ENCODE data around the gene ZBTB7C.
A peak's percentile ranks its signal among the peaks of the same experiment; 100 is the strongest.
"Not testable (repeated sequence)": the region's sequence is repeated elsewhere in the genome, so short reads cannot be mapped to it uniquely, and the experiment has no call there.

Gene ZBTB7C

DNA sequence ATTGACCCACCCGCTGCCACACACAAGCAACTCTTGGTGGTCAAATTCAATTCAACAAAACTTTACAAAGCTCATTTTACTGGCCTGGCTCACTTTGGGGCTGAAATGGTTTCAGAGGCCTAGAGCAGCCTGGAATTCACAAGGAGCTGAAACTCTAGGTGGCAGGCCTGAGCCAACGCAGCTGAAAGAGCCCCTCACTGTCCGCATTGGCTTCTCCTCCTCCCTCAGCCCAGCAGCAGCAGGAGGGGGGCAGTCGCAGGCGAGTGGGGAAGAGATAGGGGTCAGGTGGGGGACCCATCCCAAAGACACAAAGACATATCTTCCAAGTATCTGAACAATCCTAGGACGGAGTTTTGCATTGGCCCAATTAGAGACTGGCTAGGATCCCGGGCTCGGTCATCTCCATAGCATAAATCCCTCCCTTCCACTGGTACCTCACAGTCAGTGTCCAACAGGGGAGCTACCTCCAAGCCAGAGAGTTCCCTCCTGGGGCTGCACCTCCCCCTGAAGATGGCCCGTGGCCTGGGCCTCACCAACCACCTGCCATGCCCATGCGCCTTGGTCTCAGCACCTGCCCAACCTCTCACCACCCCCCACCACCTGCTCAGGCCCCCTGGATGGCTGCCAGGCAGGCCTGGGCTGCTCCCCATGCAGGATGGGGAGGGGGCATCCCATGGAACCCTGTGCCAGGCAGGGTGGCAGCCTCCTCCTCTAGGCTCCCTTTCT is 113.4 kb downstream of the ZBTB7C start:
- DNase-seq (ENCODE audit: low read depth), result no peak

DNA sequence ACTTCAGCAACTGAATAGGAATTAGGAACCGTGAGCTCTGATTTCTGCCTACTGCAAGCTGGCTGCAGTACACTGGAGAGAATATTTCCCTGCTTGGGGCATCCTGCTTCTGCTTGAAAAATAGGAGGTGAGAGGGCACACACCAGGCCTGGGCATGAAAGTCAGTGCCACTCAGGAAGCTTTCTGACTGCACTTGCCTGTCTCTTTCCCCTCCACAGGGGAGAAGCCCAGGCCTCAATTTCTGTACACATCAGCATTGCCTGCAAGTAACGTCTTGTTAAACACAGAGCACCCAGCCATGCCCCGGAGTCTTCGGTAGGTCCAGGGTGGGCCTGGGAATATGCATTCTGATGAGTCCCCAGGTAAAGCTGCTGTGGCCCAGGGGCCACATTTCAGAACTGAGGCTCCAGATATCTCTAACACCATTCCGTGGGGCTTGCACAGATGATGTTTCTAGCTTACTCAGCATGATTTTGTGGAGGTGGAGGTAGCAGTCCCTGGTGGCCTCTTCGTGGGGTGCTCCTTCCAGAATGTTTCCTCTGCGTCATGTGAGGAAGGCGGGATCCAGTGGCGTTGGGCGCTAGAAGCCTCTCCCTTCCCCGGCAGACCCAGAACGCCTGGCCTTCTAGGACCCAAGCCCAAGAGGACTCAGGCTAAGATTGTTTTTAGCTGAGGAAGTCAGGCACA is 114.1 kb downstream of the ZBTB7C start:
- no peak for DNase-seq (ENCODE audit: low read depth)

DNA sequence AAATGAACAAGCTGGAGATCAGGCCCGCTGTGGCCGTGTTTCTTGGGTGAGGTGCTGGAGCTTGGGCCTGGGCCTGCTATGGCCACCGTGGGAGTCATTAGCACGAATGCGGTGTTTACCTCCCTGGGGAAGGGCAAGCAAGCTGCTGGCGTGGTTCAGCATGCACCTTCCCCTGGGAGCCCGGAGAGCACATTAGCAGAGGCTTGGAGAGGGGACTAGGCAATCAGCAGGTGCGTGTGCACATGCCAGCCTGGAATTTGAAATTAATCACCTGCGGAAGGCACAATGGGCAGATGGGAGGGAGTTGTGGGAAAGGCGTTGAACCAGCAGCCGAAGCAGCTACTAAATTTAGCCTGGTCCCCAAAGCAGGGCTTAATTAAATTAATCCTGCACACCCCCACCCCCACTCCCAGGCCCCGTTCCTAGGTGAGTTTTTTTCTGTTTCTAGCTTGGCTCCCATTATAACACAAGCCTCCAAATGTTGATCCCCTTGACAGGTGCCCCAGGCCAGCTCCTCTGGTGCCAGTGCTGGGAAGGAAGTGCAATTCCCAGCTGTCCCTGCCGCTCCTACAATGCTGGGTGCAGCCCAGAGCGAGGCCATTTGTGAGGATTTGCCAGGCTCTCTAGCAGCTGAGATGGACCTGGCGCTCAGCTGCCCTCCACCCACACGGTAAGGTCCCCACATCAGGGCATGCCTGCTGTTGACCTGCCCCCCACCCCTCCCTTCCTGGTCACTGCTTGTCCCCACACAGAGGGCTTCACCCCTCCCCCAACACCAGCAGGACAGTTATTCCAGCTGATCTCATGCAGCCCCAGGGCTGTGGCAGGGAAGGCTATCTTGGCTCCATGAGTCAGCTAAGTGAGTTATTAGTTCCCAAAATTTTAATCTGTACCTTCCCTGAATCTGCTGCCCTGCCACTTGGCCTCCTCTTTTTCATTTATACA is 115.0 kb downstream of the ZBTB7C start:
- DNase-seq (ENCODE audit: low read depth), result no peak

DNA sequence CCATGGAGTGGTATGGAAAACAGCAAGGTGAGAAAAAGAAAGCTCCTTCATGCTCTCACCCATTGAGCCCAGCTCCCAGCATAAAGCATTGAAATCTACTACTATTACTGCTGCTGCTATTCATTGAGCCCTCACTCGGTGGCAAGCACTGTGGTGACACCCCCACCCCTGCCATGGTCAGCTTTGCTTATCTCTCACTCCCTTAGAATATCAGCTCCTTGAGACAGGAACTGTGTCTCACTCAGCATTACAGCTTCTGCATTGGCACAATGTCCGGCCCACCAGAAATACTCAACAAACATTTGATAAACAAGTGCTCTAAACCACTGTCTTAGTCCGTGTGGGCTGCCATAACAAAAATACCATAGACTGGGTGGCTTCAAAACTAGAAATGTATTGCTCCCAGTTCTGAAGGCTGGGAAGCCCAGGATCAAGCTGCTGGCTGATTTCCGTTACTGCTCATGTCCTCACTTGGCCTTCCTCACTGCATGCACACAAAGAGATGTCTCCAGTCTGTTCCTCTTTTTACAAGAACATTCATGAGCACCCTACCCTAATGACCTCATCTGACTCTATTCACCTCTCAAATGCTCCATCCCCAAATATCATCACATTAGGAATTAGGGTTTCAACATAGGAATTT is 116.3 kb downstream of the ZBTB7C start:
- DNase-seq (ENCODE audit: low read depth), result no peak

DNA sequence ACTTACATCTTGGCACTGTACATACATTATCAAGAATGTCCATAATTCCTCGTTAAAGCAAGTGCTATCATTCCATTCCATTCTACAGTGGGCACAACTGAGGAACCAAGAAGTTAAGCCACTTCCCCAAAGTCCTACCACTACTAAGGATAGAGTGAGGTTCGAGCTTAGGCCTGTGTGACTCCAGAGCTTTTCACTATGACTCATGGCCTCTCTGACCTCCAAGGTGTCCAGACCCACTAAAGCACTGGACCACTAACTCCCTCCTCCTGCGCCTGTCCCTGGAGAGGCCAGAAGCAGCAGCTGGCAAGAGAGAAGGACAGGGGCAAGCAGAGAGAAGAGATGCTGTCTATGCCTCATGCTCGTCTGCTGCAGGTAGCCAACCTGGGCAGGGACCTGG is 117.0 kb downstream of the ZBTB7C start:
- DNase-seq (ENCODE audit: low read depth), result no peak

DNA sequence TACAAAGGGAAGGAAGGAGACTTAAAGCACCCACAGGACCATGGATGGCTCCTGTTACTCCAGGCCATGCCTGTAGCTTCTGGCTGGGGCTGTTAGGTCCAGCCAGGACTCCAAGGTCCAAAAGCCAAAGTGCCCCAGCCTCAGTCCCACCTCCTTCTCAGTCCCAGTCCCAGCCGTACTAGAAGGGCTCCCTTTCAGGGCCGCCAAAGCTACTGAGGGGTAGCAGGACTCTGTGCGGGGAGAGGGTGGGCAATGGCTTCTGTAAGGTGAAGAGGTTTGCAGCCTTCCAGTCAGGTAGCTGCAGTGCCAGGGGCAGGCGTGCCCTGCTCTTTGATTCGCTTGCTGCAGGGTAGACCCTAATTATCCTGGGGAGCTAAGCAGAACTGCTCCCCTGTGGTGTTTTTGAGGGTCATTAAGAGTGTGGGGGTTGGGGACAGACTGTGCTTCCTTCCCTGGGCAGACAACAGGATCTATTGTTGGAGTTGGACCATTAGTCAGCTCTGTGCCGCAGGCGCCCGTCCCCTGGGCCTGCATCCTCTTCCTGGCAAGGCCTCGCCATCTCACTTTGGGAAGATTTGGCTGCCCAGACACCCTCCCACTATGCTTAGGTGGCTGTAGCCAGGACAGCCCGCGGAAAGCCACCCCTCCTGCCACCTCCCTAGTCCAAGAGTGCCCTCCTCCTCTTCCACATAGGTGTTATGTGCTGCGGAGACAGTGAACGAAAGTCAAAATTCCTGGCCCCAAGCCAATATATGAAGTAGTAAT is 118.8 kb downstream of the ZBTB7C start:
- no peak for DNase-seq (ENCODE audit: low read depth)

DNA sequence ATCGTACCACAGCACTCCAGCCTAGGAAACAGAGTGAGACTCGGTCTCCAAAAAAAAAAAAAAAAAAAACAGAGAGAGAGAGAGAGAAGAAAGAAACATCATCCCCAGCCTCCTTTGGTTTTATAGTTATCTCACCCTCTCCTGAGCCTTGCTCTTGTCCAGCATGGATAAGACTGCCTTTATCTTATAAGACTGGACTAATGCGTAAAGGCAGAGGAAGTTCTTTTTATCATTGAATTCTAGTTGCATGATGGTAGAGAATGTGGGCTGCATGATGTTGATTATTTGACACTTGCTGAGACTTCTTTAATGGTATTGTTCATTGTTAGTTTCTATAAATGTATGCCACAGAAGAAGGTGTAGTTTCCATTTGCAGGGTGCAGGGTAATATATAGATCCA is 124.4 kb downstream of the ZBTB7C start:
- DNase-seq (ENCODE audit: low read depth), result no peak

DNA sequence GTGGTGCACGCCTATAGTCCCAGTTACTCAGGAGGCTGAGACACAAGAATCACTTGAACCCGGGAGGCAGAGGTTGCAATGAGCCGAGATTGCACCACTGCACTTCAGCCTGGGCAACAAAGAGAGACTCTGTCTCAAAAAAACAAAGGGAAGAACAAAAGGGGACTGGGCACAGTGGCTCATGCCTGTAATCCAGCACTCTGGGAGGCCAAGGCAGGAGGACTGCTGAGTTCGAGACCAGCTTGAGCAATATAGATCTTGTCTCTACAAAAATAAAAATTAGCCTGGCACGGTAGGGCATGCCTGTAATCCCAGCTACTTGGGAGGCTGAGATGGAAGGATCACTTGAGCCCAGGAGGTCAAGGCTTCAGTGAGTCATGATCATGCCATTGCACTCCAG is 125.2 kb downstream of the ZBTB7C start:
- not testable (repeated sequence) for DNase-seq (ENCODE audit: low read depth)

DNA sequence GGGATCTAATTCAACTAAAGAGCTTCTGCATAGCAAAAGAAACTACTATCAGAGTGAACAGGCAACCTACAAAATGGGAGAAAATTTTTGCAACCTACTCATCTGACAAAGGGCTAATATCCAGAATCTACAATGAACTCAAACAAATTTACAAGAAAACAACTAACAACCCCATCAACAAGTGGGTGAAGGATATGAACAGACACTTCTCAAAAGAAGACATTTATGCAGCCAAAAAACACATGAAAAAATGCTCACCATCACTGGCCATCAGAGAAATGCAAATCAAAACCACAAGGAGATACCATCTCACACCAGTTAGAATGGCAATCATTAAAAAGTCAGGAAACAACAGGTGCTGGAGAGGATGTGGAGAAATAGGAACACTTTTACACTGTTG is 127.7 kb downstream of the ZBTB7C start:
- not testable (repeated sequence) for DNase-seq (ENCODE audit: low read depth)

DNA sequence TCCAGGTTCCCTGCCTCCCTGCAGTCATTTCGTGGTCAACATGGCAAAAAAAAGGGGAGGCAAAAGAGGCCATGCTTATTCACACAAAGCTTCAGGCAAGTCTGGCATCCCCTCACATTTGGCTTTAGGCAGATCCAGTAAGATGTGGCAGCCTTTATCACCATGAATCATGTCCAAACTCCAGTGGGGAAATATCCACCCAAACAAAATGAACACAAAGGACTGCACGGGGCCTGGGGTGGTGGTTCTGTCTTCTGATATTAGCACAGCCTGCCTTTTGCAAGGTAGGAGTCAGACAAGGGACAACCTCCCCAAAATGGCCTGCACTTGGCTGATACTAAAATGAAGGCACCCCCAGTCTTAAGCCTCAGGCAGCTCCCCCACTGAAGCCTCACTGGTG is 129.9 kb downstream of the ZBTB7C start:
- no peak for DNase-seq (ENCODE audit: low read depth)

DNA sequence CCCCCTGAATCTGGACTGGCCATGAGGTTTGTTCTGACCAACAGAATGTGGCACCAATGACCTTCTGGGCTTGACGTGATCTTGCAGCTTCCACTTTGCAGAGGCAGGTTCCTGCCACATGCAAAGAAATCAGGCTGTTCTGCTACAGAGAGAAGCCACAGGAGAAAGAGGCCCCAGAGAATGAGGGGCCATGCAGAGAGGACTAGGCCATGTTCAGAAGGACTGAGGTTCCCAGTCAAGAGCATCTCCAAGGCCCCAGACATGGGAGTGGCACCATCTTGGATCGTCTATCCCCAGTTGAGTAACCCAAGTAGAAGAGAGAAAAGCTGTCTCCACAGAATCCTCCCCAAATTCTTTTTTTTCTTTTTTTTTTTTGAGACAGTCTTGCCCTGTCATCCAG is 131.1 kb downstream of the ZBTB7C start:
- no peak for DNase-seq (ENCODE audit: low read depth)

DNA sequence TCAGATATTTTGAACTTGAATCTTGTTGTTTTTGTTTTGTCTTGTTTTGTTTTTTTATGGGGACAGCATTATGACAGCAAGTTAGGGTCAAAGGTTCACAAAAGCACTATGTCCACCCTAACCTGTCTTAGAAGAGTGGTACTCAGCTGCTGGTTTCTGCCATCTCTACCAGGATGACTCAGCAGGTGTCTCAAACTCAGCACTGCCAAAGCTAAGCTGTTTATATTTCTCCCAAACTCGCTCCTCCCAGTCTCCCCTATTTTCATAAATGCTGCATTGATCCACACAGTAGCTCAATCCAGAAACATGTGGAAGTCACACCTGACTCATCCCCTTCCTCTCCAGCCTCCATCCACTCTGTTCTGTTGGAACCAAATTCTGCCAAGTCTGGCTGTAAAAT is 134.9 kb downstream of the ZBTB7C start:
- no peak for DNase-seq (ENCODE audit: low read depth)

DNA sequence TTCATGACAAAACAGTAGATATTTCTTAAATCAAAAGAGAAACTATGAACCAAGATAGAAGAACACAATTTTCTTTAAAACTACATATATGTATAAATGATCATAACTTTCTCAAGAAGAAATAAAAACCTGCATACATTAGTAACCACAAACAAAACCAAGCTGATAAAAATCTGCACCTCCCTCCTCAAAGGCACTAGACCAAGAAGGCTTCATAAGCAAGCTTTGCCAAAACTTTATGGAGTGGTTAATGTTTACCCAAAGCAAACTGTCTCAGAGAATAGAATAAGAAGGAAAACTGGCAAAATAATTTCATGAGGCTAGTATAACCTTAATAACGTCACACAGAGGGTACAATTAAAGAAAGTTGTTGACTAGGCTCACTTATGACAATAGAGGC is 138.3 kb downstream of the ZBTB7C start:
- DNase-seq (ENCODE audit: low read depth), result no peak

DNA sequence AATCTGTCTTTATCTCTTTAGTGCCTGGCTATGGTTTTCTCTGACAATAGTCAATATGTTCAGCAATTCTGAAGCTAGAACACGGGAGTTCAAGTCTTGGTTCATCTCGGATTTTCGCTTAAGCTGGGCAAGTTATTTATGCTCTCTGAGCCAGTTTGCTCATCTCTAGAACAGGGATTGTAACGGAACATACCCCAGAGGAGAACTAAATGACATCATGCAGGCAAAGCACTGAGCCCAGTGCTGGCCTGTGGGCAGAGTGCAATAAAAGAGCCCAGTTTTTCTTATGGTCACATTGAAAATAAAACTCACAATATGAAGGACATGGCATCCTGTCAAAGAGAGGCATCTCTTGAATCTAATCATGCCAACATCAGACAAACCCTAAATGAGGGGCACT is 143.9 kb downstream of the ZBTB7C start:
- no peak for DNase-seq (ENCODE audit: low read depth)

DNA sequence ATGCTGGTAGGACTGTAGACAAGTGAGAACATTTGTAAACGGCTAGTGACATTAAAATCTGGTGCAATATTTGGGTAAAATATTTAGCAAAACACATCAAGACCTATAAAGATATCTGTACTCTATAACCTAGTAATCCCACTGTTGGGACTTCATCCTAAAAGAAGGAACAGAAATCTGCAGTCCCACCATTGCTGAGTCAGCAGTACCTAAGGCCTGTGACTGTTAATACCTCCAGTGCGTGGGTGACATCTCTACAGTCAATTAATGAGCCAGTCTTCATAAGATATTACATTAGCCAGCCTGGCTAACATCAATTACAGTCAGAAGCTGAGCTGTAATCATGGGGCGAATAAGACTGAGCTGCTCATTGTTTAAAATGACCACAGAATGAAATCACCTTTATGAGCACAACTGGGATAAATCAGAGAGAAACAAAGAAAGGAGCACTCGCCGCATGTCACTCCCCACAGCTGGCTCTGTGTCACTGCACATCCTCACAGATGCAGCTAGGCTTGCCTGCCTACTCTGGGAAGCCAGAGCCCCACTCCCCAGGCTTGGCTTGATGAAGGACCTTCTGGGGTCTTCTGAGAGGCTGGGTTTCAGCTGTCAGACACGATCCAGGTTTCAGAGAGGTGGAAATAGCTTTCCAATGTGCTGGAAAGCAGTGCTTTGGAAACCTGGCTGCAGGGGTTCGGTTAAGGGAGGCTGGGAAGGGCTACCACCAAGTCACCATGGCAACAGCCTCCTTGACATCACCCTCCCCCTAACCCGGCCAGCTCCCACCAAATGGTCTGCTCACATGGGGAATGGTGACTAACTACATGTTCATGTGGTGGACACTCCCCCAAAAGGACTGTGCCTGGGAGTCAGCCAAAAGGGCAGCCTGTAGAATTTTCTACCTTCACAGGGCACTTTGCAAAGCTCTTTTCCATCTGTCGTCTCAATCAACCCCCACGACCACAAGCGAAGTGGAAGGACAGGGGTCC is 145.0 kb downstream of the ZBTB7C start:
- peak; percentile 34 for DNase-seq (ENCODE audit: low read depth)

DNA sequence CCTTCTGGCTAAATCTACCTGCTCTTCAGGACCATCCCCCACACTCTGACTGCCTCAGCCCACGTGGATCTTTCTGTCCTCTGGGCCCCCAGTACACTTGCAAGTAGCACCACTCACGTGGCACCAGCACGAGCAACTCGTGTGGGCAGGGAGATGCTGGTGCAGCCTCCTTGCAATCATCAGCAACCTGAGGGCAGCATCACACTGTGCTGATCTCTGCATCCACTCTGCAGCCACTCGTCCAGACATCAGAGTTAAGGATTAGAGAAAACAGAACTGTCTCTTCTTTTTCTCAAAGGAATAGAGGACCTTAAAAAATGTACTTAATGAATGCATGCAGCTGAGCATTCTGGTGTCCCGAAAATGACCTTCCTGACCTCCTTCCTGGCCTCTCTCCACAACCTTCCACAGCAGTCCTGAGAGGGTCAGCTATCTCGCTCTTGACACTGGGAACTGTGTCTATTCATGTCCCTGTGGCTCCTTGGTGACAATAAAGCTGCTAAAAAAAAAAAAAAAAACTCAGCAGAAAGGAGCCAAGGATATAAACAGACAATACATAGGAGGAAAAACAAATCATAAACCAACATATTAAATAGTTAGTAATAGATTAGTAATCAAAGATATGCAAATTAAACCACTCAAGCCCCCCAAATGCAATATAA is 145.9 kb downstream of the ZBTB7C start:
- no peak for DNase-seq (ENCODE audit: low read depth)

DNA sequence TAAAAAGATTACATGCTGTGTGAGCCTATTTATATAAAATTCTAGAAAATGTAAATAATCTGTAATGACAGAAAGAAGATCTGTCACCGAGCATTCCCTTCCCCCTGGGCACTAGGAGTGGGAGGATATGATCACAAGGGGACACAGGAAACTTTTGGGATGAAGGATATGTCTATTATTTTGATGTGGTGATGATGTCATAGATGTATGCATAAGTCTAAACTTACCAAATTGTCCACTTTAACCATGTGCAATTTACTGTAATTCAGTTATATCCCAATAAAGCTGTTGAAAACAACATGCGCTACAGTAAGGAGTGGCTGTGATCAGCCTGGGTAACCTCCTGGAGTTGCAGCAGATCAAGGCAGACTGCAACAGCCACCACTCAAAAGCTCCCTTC is 148.9 kb downstream of the ZBTB7C start:
- DNase-seq (ENCODE audit: low read depth), result no peak

DNA sequence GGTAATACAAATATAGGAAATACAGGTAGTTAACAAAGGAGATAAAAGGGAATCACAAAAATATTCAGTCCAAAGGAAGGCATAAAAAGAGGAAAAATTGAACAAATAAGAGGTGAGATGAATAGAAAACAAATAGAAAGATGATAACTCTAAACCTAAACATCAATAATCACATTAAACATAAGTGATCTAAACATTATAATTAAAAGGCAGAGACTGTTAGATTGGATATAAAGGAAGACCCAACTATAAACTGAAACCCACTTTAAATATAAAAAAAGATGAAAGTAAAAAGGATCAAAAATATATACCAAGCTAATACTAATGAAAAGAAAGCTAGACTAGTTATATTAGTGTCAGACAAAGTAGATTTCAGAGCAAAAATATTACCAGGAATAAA is 152.3 kb downstream of the ZBTB7C start:
- DNase-seq (ENCODE audit: low read depth), result no peak

DNA sequence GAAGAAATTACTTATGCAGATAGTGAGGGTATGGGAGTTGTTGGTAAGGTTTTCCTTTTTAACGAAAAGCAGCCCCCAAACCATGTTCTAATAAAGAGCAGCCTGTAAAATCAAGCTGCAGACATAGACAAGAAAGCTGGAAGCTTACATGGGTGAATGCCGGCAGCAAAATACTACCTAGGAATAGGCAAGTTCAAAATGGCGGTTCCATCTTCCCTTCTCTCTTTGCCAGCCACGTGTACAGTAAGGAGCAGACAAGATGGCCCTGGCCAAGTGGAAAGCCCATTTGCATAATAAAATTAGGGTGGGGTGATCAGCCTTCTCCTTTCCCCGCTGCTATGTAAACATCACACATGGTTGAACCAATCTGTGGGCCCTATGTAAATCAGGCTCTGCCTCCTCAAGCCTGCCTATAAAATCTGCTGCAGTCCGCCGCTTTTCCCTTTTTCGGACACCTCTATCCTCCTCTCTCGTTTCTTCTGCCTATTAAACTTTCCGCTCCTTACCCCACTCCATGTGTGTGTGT is 155.0 kb downstream of the ZBTB7C start:
- no peak for DNase-seq (ENCODE audit: low read depth)
